Spinal cord (tissue), 10 donors: ENCODE results near the gene CAMK2D. TPM values are rescaled to one million over a fixed set of nuclear protein-coding genes. Genes with fewer than 3 reads are reported as not detected.
A peak's percentile ranks its signal among the peaks of the same experiment; 100 is the strongest.

Experiments used
- DNase-seq, 6 donors: peaks; one replicate each; pipeline versions ENCODE4 v3.0.0 to v3.0.0-alpha.2; 2013 to 2015; ENCODE audit warnings: low spot score in 6 of 6, low read depth in 4 of 6
- H3K27ac ChIP-seq: one replicate; pipeline ENCODE4 v1.5.1; 2013; ENCODE audit warnings: low read depth, low read length, control low read depth
- H3K27me3 ChIP-seq: one replicate; pipeline ENCODE4 v1.6.1; 2013; ENCODE audit warnings: low read length; ENCODE audit not compliant: control insufficient read depth, insufficient read depth
- H3K36me3 ChIP-seq: one replicate; pipeline ENCODE4 v1.6.1; 2013; ENCODE audit warnings: low read length; ENCODE audit not compliant: control insufficient read depth, insufficient read depth
- H3K4me1 ChIP-seq: one replicate; pipeline ENCODE4 v1.6.1; 2013; ENCODE audit warnings: low read length; ENCODE audit not compliant: control insufficient read depth, insufficient read depth
- H3K4me3 ChIP-seq: one replicate; pipeline ENCODE4 v1.5.1; 2013; ENCODE audit warnings: low read depth, low read length, control low read depth
- H3K9me3 ChIP-seq: one replicate; pipeline ENCODE4 v1.6.1; 2013; ENCODE audit warnings: low read length; ENCODE audit not compliant: control insufficient read depth, insufficient read depth
- WGBS: methylation state at CpG from one replicate; pipeline ENCODE4 v1.1.5; 2013; ENCODE audit warnings: missing lambda C conversion rate; ENCODE audit not compliant: insufficient coverage; 5-methylcytosine and 5-hydroxymethylcytosine counted together
- polyA plus RNA-seq, 2 donors: library from polyadenylated mRNA; unstranded; fragments of 120-200 nt; gene quantifications; one replicate each; pipeline ENCODE4 v1.2.1, GENCODE V29; 2013; ENCODE audit not compliant: insufficient read length in 2 of 2
- total RNA-seq, 2 donors: library from RNA; depleted of rRNA in 1 of 2; stranded (reverse); fragments of 120-200 nt in 1 of 2; fragments of >200 nt in 1 of 2; gene quantifications; one replicate each; pipeline versions ENCODE4 v1.2.3 to v1.2.4, GENCODE V29; 2013 to 2014
- donor health status: healthy.

CAMK2D gene
- total and polyA plus RNA-seq, 4 donors, result 64.4 to 154 (median 95.0) TPM

DNA sequence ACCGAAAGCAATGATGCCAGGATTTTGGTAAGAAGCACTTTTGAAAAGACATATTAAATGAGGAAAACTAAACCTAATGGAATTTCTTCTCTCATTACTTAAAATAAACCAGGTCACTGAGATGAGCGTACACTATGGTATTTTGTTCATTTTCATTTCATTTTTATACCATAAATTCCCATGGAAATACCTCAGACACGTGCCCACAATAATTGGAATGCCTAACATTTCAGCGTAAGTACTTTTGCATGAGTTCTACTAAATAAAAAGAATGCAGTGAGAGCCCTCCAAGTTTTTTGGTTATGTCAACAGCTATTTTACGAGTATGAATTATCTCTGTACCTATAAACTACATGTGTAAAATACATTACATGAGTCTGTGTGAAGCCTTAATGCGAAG lies 3.2 kb downstream of the CAMK2D start:
- Histone ChIP-seq H3K4me3 (peak overlapping the region; percentile 7), H3K36me3 (no peaks in the 10 kb centered on the region), H3K27me3 (no peaks in the 10 kb centered on the region), H3K27ac (no peak overlapping the region), H3K4me1 (peaks cover 7% of the 10 kb centered on the region), H3K9me3 (no peaks in the 10 kb centered on the region)
- 80% methylated on average over 1 of the region's 6 CpGs for WGBS
- no peak for DNase-seq

DNA sequence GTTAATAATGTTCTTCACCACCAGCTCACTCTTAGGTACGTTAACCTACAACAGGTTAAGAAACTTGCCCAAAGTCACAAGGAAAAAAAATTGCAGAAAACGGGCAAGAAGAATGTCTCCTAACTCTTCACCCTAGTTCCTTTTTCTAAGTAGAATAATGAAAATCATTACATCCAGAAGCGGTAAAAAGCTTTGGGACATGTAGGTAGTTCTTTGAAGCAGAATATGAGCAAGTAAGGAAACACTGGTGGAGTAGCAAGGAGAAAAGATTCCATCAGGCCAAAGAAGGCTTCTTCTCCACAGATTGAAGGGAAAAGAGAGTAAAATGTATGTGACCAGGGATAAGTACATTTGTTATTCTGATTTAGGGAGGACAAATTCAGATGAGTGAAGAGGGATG lies 4.1 kb downstream of the CAMK2D start:
- no peaks in the 10 kb centered on the region for H3K9me3 ChIP-seq
- WGBS, result no CpG with 5 or more reads among the region's 3 CpGs
- H3K27me3 ChIP-seq, result no peaks in the 10 kb centered on the region
- H3K4me1 ChIP-seq, result peaks cover 7% of the 10 kb centered on the region
- no peak for DNase-seq
- H3K36me3 ChIP-seq, result no peaks in the 10 kb centered on the region
- H3K4me3 ChIP-seq, result no peak overlapping the region
- H3K27ac ChIP-seq, result no peak overlapping the region

DNA sequence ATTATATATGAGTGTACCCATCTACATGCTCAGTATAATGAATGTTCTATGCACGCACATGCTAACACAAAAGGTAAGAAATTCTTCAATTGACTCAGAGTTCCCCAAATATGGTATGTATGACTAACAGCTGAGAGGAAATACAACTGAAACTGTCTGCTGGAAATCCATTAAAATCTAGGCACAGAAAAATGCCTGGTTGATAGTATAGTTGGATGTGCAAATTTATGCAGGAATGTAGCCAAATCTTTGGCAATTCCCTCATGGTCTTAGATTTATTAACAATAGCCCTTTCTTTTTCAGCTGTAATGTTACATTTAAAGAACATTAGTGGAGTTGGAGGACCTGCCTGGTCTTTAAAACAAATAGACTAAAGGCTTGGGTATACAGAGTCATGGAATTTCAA lies 5.5 kb downstream of the CAMK2D start:
- H3K36me3 ChIP-seq, result no peaks in the 10 kb centered on the region
- H3K9me3 ChIP-seq, result no peaks in the 10 kb centered on the region
- DNase-seq, result peak in 2 of 6 donors; percentile 70 to 72
- H3K4me1 ChIP-seq, result no peaks in the 10 kb centered on the region
- H3K27me3 ChIP-seq, result no peaks in the 10 kb centered on the region
- WGBS, result no CpG with 5 or more reads among the region's 1 CpG
- H3K4me3 ChIP-seq, result no peak overlapping the region
- peak overlapping the region; percentile 0 for H3K27ac ChIP-seq

DNA sequence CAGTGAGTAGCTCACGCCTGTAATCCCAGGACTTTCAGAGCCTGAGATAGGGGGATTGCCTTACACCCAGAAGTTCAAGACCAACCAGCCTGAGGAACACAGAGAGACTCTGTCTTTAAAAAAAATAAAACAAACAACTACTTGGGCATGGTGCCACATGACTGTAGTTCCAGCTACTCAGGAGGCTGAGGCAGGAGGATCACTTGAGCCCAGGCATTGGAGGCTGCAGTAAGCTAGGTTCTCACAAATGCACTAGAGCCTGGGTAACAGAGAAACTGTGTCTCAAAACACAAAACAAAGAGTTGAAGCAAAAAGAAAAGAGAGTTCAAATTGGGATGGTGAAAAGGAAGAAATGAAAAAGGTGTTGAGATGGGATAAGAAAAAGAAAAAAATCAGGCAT lies 10.8 kb downstream of the CAMK2D start:
- Histone ChIP-seq H3K27ac (no peak overlapping the region), H3K27me3 (no peaks in the 10 kb centered on the region), H3K9me3 (no peaks in the 10 kb centered on the region), H3K36me3 (no peaks in the 10 kb centered on the region), H3K4me3 (no peak overlapping the region), H3K4me1 (no peaks in the 10 kb centered on the region)
- no CpG with 5 or more reads among the region's 1 CpG for WGBS
- no peak for DNase-seq

DNA sequence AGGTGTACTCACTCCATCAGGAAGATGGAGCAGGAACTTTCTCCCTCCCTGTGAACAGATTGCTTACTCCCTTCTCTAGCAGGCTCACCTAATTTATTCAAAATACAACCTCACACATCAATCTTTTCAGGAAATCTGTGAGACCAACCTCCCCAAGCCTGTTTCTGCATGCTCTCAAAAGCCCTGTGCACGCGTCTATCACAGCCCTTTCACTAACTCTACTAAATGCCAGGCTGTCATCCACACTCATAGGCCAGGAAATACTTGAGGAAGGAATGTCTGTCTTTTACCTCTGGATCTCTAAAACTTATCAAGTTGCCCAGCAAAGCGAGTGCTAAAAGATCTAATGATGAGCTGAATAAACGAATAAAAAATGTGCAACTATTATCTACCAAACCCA lies 11.2 kb downstream of the CAMK2D start:
- H3K27me3 ChIP-seq, result no peaks in the 10 kb centered on the region
- H3K4me1 ChIP-seq, result no peaks in the 10 kb centered on the region
- peak in 1 of 6 donors; percentile 5 for DNase-seq
- no peak overlapping the region for H3K27ac ChIP-seq
- H3K9me3 ChIP-seq, result no peaks in the 10 kb centered on the region
- no peaks in the 10 kb centered on the region for H3K36me3 ChIP-seq
- H3K4me3 ChIP-seq, result no peak overlapping the region
- no CpG with 5 or more reads among the region's 4 CpGs for WGBS

DNA sequence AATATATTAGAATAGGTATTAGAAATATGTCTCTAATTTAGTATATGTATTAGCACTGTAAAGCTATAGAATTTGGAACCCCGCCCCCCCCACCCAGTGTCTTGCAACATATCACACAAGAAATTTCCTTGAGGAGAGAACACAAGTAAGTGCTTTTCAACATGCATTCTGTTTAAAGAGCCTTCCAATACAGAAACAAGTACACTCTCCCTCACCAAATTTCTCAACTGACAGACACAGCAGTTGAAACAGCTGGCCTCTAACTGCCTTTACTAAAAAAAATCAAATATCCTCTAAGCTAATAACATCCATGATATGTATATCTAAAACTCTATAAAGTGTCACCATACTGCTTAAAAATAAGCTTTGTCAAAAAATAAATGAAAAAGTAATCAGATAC lies 12.4 kb downstream of the CAMK2D start:
- Histone ChIP-seq H3K27me3 (no peaks in the 10 kb centered on the region), H3K4me1 (no peaks in the 10 kb centered on the region), H3K4me3 (no peak overlapping the region), H3K27ac (no peak overlapping the region), H3K9me3 (no peaks in the 10 kb centered on the region), H3K36me3 (no peaks in the 10 kb centered on the region)
- no peak for DNase-seq
- WGBS, result no CpG with 5 or more reads among the region's 1 CpG

DNA sequence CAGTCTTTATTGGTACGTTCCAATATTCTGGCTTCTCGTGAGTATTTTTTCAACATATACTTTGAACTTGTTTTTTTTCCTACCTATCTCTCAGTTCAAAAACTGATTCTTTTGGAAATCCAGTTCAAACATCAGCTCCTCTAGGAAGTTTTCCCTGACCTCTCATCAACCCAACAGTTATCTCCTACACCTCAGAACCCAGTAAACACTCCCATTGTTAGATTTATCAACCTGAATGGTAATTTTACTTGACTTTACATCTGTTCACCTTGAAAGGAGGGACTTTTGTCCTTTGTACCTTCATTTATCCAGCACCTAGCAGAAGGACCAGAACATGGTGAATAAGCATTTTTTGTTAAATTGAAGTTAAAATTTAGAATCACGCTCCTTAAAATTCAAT lies 13.6 kb downstream of the CAMK2D start:
- H3K4me3 ChIP-seq, result no peak overlapping the region
- WGBS, result 100% methylated on average over 2 of the region's 3 CpGs
- no peaks in the 10 kb centered on the region for H3K4me1 ChIP-seq
- H3K27ac ChIP-seq, result no peak overlapping the region
- no peaks in the 10 kb centered on the region for H3K27me3 ChIP-seq
- H3K36me3 ChIP-seq, result no peaks in the 10 kb centered on the region
- no peak for DNase-seq
- no peaks in the 10 kb centered on the region for H3K9me3 ChIP-seq

DNA sequence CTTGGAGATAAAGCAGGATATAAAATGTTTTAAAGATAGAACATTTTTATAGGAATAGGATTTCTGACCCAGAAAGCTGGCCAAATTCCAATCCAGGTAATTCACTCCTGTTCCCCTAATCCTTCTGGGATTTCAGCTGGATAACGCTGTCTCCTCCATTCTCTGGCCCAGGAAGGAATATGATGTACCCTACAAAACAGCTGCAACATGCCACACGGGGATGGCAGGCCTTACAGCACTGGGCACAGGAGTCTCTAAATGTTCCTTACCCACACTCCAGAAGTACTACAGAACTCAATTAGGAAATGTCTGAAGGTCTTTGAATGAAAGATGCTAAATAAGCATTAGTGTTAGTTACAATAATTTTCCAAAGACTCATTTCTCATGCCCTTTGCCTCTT lies 15.8 kb downstream of the CAMK2D start:
- no peaks in the 10 kb centered on the region for H3K36me3 ChIP-seq
- no peaks in the 10 kb centered on the region for H3K9me3 ChIP-seq
- no peaks in the 10 kb centered on the region for H3K27me3 ChIP-seq
- no peaks in the 10 kb centered on the region for H3K4me1 ChIP-seq
- 71% methylated on average over 1 of the region's 2 CpGs for WGBS
- no peak overlapping the region for H3K27ac ChIP-seq
- no peak for DNase-seq
- no peak overlapping the region for H3K4me3 ChIP-seq

DNA sequence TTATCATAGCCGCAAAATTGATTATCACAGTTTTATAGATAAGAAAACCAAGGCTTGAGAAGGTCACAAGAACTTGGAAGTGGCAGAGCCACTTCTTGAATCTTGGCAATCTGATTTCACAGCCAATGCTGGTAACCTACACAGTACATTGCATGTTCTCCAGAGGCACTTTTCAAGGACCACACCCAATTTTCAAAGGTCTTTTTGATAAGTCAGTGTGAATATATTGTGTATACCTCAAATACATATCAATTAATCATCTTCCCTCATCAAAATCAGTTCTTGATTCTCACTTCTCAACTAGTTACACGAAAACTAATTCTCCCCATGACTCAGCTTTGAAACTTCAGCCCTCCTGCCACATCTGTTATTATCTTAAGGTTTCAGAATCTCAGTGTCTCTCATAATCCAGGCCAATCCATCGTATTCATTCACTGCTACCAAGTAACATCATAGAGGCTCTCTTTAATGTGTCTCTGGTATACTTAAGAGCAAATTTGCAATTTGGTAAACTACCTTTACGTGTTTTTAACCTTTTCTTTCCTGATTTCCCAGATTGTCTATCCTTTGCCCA lies 16.8 kb downstream of the CAMK2D start:
- Histone ChIP-seq H3K4me3 (no peak overlapping the region), H3K27me3 (no peaks in the 10 kb centered on the region), H3K27ac (no peak overlapping the region), H3K36me3 (no peaks in the 10 kb centered on the region), H3K4me1 (no peaks in the 10 kb centered on the region), H3K9me3 (no peaks in the 10 kb centered on the region)
- WGBS, result 90% methylated on average over 3 of the region's 4 CpGs
- DNase-seq, result no peak

DNA sequence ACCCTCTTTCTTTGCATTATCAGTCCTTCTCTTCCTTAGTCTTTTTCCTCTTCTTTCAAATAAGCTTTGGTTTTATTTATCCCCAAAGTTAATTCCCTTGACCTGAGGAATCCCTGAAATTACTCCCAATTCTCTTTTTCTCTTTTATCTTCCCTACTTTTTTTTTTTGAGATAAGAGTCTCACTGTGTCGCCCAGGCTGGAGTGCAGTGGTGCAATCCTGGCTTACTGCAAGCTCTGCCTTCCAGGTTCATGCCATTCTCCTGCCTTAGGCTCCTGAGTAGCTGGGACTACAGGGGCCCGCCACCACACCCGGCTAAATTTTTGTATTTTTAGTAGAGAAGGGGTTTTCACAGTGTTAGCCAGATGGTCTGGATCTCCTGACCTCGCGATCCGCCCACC lies 17.8 kb downstream of the CAMK2D start:
- WGBS, result 91% methylated on average over 4 of the region's 6 CpGs
- H3K9me3 ChIP-seq, result no peaks in the 10 kb centered on the region
- no peak overlapping the region for H3K4me3 ChIP-seq
- no peak for DNase-seq
- H3K27ac ChIP-seq, result no peak overlapping the region
- no peaks in the 10 kb centered on the region for H3K36me3 ChIP-seq
- H3K4me1 ChIP-seq, result no peaks in the 10 kb centered on the region
- H3K27me3 ChIP-seq, result no peaks in the 10 kb centered on the region
